ENCODE results near the gene C7orf57.

- TF ChIP-seq EZH2 (optimal IDR thresholded peaks at IDR 0.05; ENCODE audit: low read depth, low read length), result no peak
- no peak for TF ChIP-seq CTCF (IDR thresholded peaks at IDR 0.05; ENCODE audit: low read length)
- no peak for TF ChIP-seq EZH2phosphoT487 (IDR thresholded peaks at IDR 0.05; ENCODE audit: low read length)
Measured at GRCh38 chr7:48004638-48005037, 30.7 kb upstream of the C7orf57 start.
